ENCODE data around the gene SDHAF2.
"Not testable (repeated sequence)": the region's sequence is repeated elsewhere in the genome, so short reads cannot be mapped to it uniquely, and the experiment has no call there.

The SDHAF2 gene

GRCh38 chr11:61425367-61426131, 4.4 kb upstream of the SDHAF2 start:
- DNase-seq, result no peak

- DNase-seq, result no peak
Observed at GRCh38 chr11:61429346-61429690, 606 bp upstream of the SDHAF2 start.

- DNase-seq, result not testable (repeated sequence)
Observed at GRCh38 chr11:61430839-61431238, 915 bp downstream of the SDHAF2 start.

- DNase-seq, result no peak
Observed at GRCh38 chr11:61437496-61437895, 7.6 kb downstream of the SDHAF2 start.

- DNase-seq, result no peak
Observed at GRCh38 chr11:61439615-61440014, 9.7 kb downstream of the SDHAF2 start.

GRCh38 chr11:61442616-61443015, 12.7 kb downstream of the SDHAF2 start:
- no peak for DNase-seq

GRCh38 chr11:61445516-61445915, 15.6 kb downstream of the SDHAF2 start:
- DNase-seq, result no peak

- no peak for DNase-seq
Observed at GRCh38 chr11:61446211-61446651, 16.3 kb downstream of the SDHAF2 start.

GRCh38 chr11:61447601-61448551, 18.0 kb downstream of the SDHAF2 start:
- no peak for DNase-seq

GRCh38 chr11:61448552-61448927, 18.6 kb downstream of the SDHAF2 start:
- no peak for DNase-seq

- DNase-seq, result no peak
Observed at GRCh38 chr11:61452825-61453224, 22.9 kb downstream of the SDHAF2 start.

- DNase-seq, result no peak
Observed at GRCh38 chr11:61453695-61454094, 23.8 kb downstream of the SDHAF2 start.

GRCh38 chr11:61454520-61454919, 24.6 kb downstream of the SDHAF2 start:
- DNase-seq, result no peak

- DNase-seq, result no peak
Observed at GRCh38 chr11:61460474-61460881, 30.6 kb downstream of the SDHAF2 start.

- no peak for DNase-seq
Observed at GRCh38 chr11:61460986-61461385, 31.1 kb downstream of the SDHAF2 start.

GRCh38 chr11:61467602-61468001, 37.7 kb downstream of the SDHAF2 start:
- not testable (repeated sequence) for DNase-seq

GRCh38 chr11:61468002-61468401, 38.1 kb downstream of the SDHAF2 start:
- no peak for DNase-seq

GRCh38 chr11:61472282-61472681, 42.4 kb downstream of the SDHAF2 start:
- no peak for DNase-seq

GRCh38 chr11:61472868-61473267, 42.9 kb downstream of the SDHAF2 start:
- DNase-seq, result no peak

- no peak for DNase-seq
Observed at GRCh38 chr11:61473370-61474012, 43.6 kb downstream of the SDHAF2 start.

- DNase-seq, result no peak
Observed at GRCh38 chr11:61474013-61474643, 44.2 kb downstream of the SDHAF2 start.

- no peak for DNase-seq
Observed at GRCh38 chr11:61475433-61475832, 45.5 kb downstream of the SDHAF2 start.

GRCh38 chr11:61476371-61476770, 46.4 kb downstream of the SDHAF2 start:
- DNase-seq, result no peak

All from SIG-M5 (cell line).